K562 (cell line): Measurements from ENCODE around the gene TNKS2. TPM values are rescaled to one million over a fixed set of nuclear protein-coding genes. Genes with fewer than 3 reads are reported as not detected.

Experiments
- ATAC-seq: fragments of 200-7000 bp; cut with Tn5 transposase; 3 replicates; pipeline ENCODE4 v1.9.1; 2020; ENCODE audit warnings: moderate library complexity
- BruUV-seq: library from RNA; stranded (reverse); fragments of 400-500 nt; replicated peaks from 2 replicates; lab custom pipeline; 2021; lab: Mats Ljungman, UMichigan
- CTCF ChIA-PET: fragments of 300-600 bp; formaldehyde crosslinking; extraction: SDS; loops from one replicate; lab custom pipeline; 2021; ENCODE audit warnings: low intra/inter-chr PET ratio; lab: Yijun Ruan, JAX
- POLR2A ChIA-PET: fragments of 300-600, 350-650 bp; sonication (Branson Sonifier 250); formaldehyde crosslinking; extraction: SDS; loops from one replicate; lab custom pipeline; 2021; ENCODE audit warnings: antibody characterized with exemption, inconsistent platforms; lab: Yijun Ruan, JAX
- DNase-seq, 4 experiments: peaks; one replicate each; pipeline versions ENCODE4 v3.0.0 to v3.0.0-alpha.2; 2011 to 2018; ENCODE audit warnings: low spot score in 3 of 4, mixed read lengths in 3 of 4; ENCODE audit errors: extremely low read depth in 1 of 4
- FAIRE-seq: peaks from 2 replicates; lab custom pipeline; 2011; peaks lifted over from hg19 to GRCh38; lab: Jason Lieb, UNC
- H2AFZ ChIP-seq: 2 replicates; pipeline ENCODE4 v1.6.0; 2011; ENCODE audit warnings: low read depth, low read length, control low read depth, inconsistent platforms
- H3K27ac ChIP-seq: fragments of 200-600 bp; 3 replicates; pipeline ENCODE4 v1.8.0; 2011; ENCODE audit warnings: low read depth, mild to moderate bottlenecking, control low read depth, inconsistent platforms, low read length, moderate library complexity, mixed read lengths; ENCODE audit errors: extremely low read depth
- H3K27me3 ChIP-seq, 2 experiments: fragments of 300-600 bp in 1 of 2; 2 replicates in 1 of 2; 3 replicates in 1 of 2; pipeline versions ENCODE4 v1.6.0 to v1.8.0; 2011; ENCODE audit warnings: inconsistent platforms in 2 of 2, low read length in 2 of 2, mild to moderate bottlenecking in 1 of 2, mixed read lengths in 1 of 2, moderate library complexity in 1 of 2; ENCODE audit not compliant: control insufficient read depth in 2 of 2, insufficient read depth in 2 of 2
- H3K36me3 ChIP-seq: fragments of 300-600 bp; 3 replicates; pipeline ENCODE4 v1.8.0; 2011; ENCODE audit warnings: mild to moderate bottlenecking, low read length, inconsistent platforms; ENCODE audit not compliant: control insufficient read depth, insufficient read depth
- H3K4me1 ChIP-seq, 2 experiments: fragments of 200-600 bp in 1 of 2; replicated peaks in 1 of 2; 2 replicates in 1 of 2; 3 replicates in 1 of 2; pipeline versions ENCODE4 v1.5.1 to v1.8.0; 2011; ENCODE audit warnings: inconsistent platforms in 2 of 2, low read length in 2 of 2, mild to moderate bottlenecking in 1 of 2, mixed read lengths in 1 of 2, moderate library complexity in 1 of 2; ENCODE audit not compliant: control insufficient read depth in 2 of 2, insufficient read depth in 2 of 2
- H3K4me2 ChIP-seq: 2 replicates; pipeline ENCODE4 v1.6.1; 2011; ENCODE audit warnings: low read length, control low read depth, inconsistent platforms, mixed read lengths; ENCODE audit not compliant: insufficient read depth
- H3K4me3 ChIP-seq: fragments of 200-600 bp; sonication (generic), shearing (Covaris generic); 2 replicates; pipeline ENCODE4 v1.5.1; 2016; ENCODE audit warnings: control low read depth, inconsistent platforms
- H3K79me2 ChIP-seq: fragments of 200-600 bp; 3 replicates; pipeline ENCODE4 v1.8.0; 2011; ENCODE audit warnings: low read length, inconsistent platforms; ENCODE audit not compliant: control insufficient read depth, insufficient read depth
- H3K9ac ChIP-seq, 2 experiments: 2 replicates each; pipeline versions ENCODE4 v1.6.0 to v1.6.1; 2011; ENCODE audit warnings: low read depth in 2 of 2, low read length in 2 of 2, control low read depth in 1 of 2, inconsistent platforms in 1 of 2, mild to moderate bottlenecking in 1 of 2, mixed read lengths in 1 of 2; ENCODE audit not compliant: insufficient read depth in 1 of 2
- H3K9me1 ChIP-seq: one replicate; pipeline ENCODE4 v1.6.0; 2011; ENCODE audit warnings: inconsistent platforms, mild to moderate bottlenecking, low read length, moderate library complexity; ENCODE audit not compliant: control insufficient read depth, insufficient read depth
- H3K9me3 ChIP-seq: replicated peaks from 2 replicates; pipeline ENCODE4 v1.5.1; 2011; ENCODE audit warnings: low read depth, low read length, inconsistent platforms; ENCODE audit not compliant: control insufficient read depth, insufficient read depth
- H4K20me1 ChIP-seq: replicated peaks from 2 replicates; pipeline ENCODE4 v1.6.1; 2011; ENCODE audit warnings: low read length, inconsistent platforms, mixed read lengths; ENCODE audit not compliant: control insufficient read depth, insufficient read depth
- BHLHE40 ChIP-seq: IDR thresholded peaks from 2 replicates; pipeline ENCODE4 v1.6.1; 2011; ENCODE audit warnings: low read length, improper control_type of control experiment
- ERF ChIP-seq: fragments of 450-650 bp; formaldehyde crosslinking; IDR thresholded peaks from 2 replicates; pipeline ENCODE4 v1.4.0; 2020; ENCODE audit warnings: mild to moderate bottlenecking, mixed read lengths
- GATA2 ChIP-seq: sonication (generic); formaldehyde crosslinking; IDR thresholded peaks from 2 replicates; pipeline ENCODE4 v1.4.0; 2020; ENCODE audit warnings: mild to moderate bottlenecking, missing genetic modification reagents
- KDM2B ChIP-seq: fragments of 250-450 bp; sonication (Bioruptor Pico); IDR thresholded peaks from 2 replicates; pipeline ENCODE4 v1.8.0; 2021; ENCODE audit warnings: mild to moderate bottlenecking, moderate library complexity
- MBD2 ChIP-seq: sonication (generic); IDR thresholded peaks from 2 replicates; pipeline ENCODE4 v1.6.1; 2016; ENCODE audit warnings: low read depth, borderline replicate concordance
- NR2F6 ChIP-seq: fragments of 450-650 bp; formaldehyde crosslinking; IDR thresholded peaks from 2 replicates; pipeline ENCODE4 v1.4.0; 2020; ENCODE audit warnings: mild to moderate bottlenecking
- PRMT5 ChIP-seq: sonication (generic); formaldehyde crosslinking; IDR thresholded peaks from 2 replicates; pipeline ENCODE4 v1.5.0; 2020; ENCODE audit warnings: missing genetic modification reagents
- SP2 ChIP-seq: IDR thresholded peaks from 2 replicates; pipeline ENCODE4 v1.6.1; 2011; ENCODE audit warnings: mild to moderate bottlenecking, low read depth, low read length, moderate library complexity; ENCODE audit not compliant: poor library complexity, severe bottlenecking; ENCODE audit errors: extremely low read depth
- ZNF143 ChIP-seq: sonication (generic); formaldehyde crosslinking; IDR thresholded peaks from 2 replicates; pipeline ENCODE4 v1.9.0; 2022; ENCODE audit warnings: mild to moderate bottlenecking, missing genetic modification reagents
- ZNF263 ChIP-seq: sonication (generic); formaldehyde crosslinking; IDR thresholded peaks from 2 replicates; pipeline ENCODE4 v1.8.0; 2022; ENCODE audit warnings: mild to moderate bottlenecking, missing genetic modification reagents, borderline replicate concordance
- in situ Hi-C: fragments of 300-500 bp; cut with MboI; formaldehyde crosslinking; loops from 4 replicates; pipeline ENCODE4 v1.15.0; 2018; ENCODE audit warnings: inconsistent platforms, mixed read lengths
- intact Hi-C: fragments of 100-400 bp; cut with micrococcal nuclease; formaldehyde crosslinking; loops from 2 replicates; pipeline ENCODE4 v1.14.2; 2022
- polyA plus RNA-seq, 8 experiments: library from polyadenylated mRNA; depleted of rRNA in 4 of 8; stranded (reverse) in 5 of 8; unstranded in 3 of 8; fragments of >200 nt; fragmentation: Nextera tagmentation in 2 of 8; fragmentation: Illumina TruSeq in 1 of 8; extraction: Ambion mirVana in 2 of 8; extraction: Trizol in 1 of 8; gene quantifications; 2 replicates each; pipeline versions ENCODE4 v1.2.1 to v1.2.3, GENCODE V29; 2011 to 2014; ENCODE audit warnings: inconsistent platforms in 1 of 8, missing spikeins in 1 of 8
- total RNA-seq, 7 experiments: library from RNA; depleted of rRNA in 6 of 7; stranded (reverse); fragments of >200 nt in 6 of 7; fragmentation: Illumina TruSeq in 2 of 7; extraction: Trizol in 2 of 7; gene quantifications; 2 replicates each; pipeline versions ENCODE4 v1.2.1 to v1.2.3, GENCODE V29; 2011 to 2021; ENCODE audit warnings: low replicate concordance in 1 of 7
- TF ChIP-seq, protein P1 (sequence below): fragments of 450-650 bp; IDR thresholded peaks from 2 replicates; pipeline ENCODE4 v1.6.1; 2016; ENCODE audit warnings: antibody characterized with exemption

The TNKS2 gene
- total and polyA plus RNA-seq, 9 of the 15 experiments (the other 6 are each of a cell fraction or from before 2014, with no cell fraction given), result 3.5 to 19.8 (median 8.6) TPM

DNA sequence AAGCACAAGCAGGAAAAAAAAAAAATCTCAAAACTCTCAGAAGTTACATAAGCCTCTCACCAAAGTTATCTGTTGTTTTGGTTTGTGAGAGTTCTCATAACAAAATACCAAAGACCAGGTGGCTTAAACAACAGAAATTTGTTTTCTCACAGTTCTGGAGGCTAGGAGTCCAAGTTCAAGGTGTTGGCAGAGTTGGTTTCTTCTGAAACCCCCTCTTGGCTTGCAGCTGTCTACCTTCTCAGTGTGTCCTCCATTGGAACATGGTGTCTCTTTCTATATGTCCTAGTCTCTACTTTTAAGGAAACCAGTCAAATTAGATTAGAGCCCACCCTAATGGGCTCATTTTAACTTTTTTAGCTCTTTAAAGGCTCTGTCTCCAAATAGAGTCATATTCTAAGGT, 44.9 kb downstream of the TNKS2 start:
- ATAC-seq, result no peak
- ChIA-PET CTCF (no interaction called here), POLR2A (interaction anchor here (0.6 kb wide), 1 partner anchor 577 kb away, joined by 3 read pairs; no protein-coding TSS in a partner anchor)
- Histone ChIP-seq H3K79me2 (no peaks in the 10 kb centered on the region), H3K4me2 (no peak overlapping the region), H3K4me3 (no peak overlapping the region), H3K9me1 (no peaks in the 10 kb centered on the region), H3K36me3 (peaks cover 78% of the 10 kb centered on the region; the same call in 2 of the 3 replicates), H2AFZ (no peak overlapping the region), H3K27ac (no peak overlapping the region), H4K20me1 (no peaks in the 10 kb centered on the region), H3K4me1 (peaks cover 0 to 2% of the 10 kb centered on the region in 2 experiments; a peak in 1 of 5 replicates), H3K9me3 (no peaks in the 10 kb centered on the region), H3K27me3 (no peaks in the 10 kb centered on the region), H3K9ac (no peak overlapping the region)
- TF ChIP-seq KDM2B, result no peak
- TF ChIP-seq ZNF143 (CRISPR knock-in tag), result no peak
- TF ChIP-seq ZNF263 (CRISPR knock-in tag), result no peak
- no peak for TF ChIP-seq PRMT5 (CRISPR knock-in tag)
- no peak for TF ChIP-seq ERF (CRISPR knock-in tag)
- TF ChIP-seq, protein P1, sequence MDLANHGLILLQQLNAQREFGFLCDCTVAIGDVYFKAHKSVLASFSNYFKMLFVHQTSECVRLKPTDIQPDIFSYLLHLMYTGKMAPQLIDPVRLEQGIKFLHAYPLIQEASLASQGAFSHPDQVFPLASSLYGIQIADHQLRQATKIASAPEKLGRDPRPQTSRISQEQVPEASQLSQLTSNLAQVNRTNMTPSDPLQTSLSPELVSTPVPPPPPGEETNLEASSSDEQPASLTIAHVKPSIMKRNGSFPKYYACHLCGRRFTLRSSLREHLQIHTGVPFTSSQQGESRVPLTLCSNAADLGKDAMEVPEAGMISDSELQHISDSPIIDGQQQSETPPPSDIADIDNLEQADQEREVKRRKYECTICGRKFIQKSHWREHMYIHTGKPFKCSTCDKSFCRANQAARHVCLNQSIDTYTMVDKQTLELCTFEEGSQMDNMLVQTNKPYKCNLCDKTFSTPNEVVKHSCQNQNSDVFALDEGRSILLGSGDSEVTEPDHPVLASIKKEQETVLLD, result no peak
- TF ChIP-seq SP2, result no peak
- TF ChIP-seq GATA2 (CRISPR knock-in tag), result no peak
- TF ChIP-seq MBD2, result no peak
- no peak for TF ChIP-seq NR2F6 (CRISPR knock-in tag)
- no peak for TF ChIP-seq BHLHE40
- no peak for DNase-seq
- intact Hi-C loops (no loop called here), in situ Hi-C loops (no loop called here)
- no peak for FAIRE-seq
- no TSS peak for BruUV-seq
